AG10803 (cell line): ENCODE results near the gene SOS1.

Source experiments
- DNase-seq: peaks from one replicate; pipeline ENCODE4 v3.0.0; 2010; ENCODE audit warnings: low read depth
- H3K4me3 ChIP-seq: 2 replicates; pipeline ENCODE4 v1.5.1; 2011; ENCODE audit warnings: mild to moderate bottlenecking, low read length, control low read depth
- CTCF ChIP-seq: conservative IDR thresholded peaks from 2 replicates; pipeline ENCODE4 v1.5.1; 2011; ENCODE audit warnings: mild to moderate bottlenecking, low read length, control low read depth, inconsistent platforms

Gene SOS1

GRCh38 chr2:38932586-38932985, 188.3 kb downstream of the SOS1 start:
- TF ChIP-seq CTCF: no peak
- no peak overlapping the region for H3K4me3 ChIP-seq
- DNase-seq: no peak
